Measurements from ENCODE around the gene BRF1.

Gene BRF1

GRCh38 chr14:105187935-105188524 is 112.8 kb downstream of the BRF1 start:
- no peak for DNase-seq

DNA sequence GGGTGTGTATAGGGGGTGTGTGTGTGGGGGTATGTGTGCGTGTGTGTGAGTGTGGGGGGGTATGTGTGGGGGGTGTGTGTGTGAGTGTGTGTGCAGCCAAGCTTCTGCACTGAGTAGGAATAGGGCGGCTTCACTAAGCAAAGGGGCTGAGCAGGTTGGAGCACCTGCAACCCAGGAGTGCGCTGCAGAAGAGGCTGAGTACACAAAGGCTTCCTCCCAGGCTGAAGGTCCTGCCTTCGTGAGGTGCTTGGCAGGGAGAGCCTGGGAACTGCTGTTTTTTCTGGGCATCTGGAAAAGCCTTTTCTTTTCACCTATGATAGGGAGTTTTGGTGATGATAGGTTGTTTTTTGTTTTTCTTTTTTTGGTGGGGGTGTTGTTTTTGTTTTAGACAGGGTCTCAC is 113.7 kb downstream of the BRF1 start:
- DNase-seq: no peak

DNA sequence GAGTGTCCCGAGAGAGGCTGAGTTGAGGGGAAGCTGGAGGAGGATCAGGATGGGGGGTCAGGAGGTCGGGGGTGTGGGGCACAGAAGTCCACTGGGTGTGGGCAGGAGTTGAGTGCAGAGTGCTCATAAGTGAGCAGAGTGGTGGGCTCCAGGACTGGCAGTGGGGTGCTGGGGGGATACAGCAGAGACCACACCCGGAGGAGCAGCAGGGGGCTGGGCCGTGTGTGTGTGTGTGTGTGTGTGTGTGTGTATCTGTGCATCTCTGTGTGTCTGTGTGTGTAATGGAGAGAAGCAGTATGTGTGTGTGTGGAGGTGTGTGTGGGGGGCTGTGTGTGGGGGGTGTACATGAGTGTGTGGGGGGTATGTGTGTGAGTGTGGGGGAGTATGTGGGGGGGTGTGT is 114.8 kb downstream of the BRF1 start:
- no peak for DNase-seq

DNA sequence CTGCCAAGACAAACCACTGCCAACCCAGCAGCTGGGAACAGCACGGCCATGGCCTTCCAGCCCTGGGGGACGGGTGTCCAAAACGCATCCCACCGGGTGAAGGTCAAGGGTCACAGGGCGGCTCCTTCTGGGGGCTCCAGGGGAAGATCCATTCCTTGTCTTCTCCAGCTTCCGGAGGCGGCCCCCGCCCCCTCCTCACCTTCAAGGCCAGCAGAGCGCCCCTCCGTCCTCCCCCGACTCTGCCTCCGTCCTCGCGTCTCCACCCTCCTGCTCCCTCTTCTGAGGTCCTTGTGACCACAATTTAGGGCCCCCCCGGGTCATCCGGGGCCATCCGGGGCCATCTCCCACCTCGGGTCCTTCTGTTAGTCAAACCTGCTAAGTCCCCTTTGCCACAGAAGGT is 115.8 kb downstream of the BRF1 start:
- no peak for DNase-seq

GRCh38 chr14:105184461-105184860 is 116.3 kb downstream of the BRF1 start:
- no peak for DNase-seq

GRCh38 chr14:105182296-105183020 is 118.3 kb downstream of the BRF1 start:
- no peak for DNase-seq

GRCh38 chr14:105181549-105182295 is 119.1 kb downstream of the BRF1 start:
- no peak for DNase-seq

DNA sequence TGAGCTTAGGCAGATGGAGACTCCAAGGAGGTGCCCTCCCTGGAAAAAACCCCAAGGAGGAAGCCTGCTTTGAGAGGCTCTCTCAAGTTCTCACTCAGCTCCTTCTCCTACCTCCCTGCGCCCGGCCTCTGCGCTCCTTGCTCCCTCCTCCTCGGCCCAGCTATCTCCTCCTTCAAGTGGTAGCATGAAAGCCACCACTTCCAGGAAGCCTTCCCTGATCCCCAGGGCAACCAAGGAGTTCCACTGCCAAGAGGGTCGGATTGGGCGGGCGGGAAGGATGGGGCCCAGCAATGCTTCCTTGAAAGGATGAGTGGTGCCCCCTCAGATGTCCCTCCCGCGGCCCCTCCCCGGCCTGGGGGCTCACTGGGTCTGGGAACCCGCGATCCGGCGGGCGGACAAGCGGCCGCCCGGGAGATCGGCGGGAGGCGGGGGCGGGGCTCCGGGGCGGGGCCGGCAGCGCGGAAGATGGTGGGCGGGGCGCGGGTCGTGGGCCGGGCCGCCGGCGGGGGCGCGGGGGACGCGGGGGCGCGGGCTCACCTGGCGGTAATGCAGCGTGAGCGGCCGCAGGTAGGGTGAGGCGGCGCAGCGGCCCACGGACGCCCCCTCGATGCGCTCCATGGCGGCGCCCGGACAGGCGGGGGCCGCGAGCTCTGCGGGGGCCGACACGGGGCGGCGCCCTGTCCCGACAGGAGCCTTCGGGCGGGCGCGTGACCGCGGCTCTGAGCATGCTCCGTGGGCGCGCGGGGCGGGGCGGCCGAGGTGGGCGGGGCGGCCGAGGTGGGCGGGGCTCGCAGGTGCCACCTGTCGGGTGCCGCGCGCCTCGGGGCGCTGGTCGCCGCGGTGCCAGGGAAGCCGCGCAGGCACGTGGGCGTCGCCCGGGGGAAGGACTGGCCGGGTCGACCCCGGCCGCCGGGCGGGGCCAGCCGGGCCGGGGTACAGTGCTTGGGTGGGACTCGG is 119.9 kb downstream of the BRF1 start, which contains the start of gene NUDT14:
NUDT14 (minus strand) TSS at position 721 of the 957 bp plus-strand sequence; CDS start at position 618, 103 bp downstream.
- peak in 1 of 2 experiments; percentile 30 for DNase-seq

GRCh38 chr14:105179191-105179590 is 121.6 kb downstream of the BRF1 start:
- no peak for DNase-seq

- DNase-seq: no peak
Measured at GRCh38 chr14:105178868-105179140, 122.0 kb downstream of the BRF1 start.

- no peak for DNase-seq
Measured at GRCh38 chr14:105178069-105178867, 122.5 kb downstream of the BRF1 start.

GRCh38 chr14:105177082-105177481 is 123.7 kb downstream of the BRF1 start:
- DNase-seq: no peak

DNA sequence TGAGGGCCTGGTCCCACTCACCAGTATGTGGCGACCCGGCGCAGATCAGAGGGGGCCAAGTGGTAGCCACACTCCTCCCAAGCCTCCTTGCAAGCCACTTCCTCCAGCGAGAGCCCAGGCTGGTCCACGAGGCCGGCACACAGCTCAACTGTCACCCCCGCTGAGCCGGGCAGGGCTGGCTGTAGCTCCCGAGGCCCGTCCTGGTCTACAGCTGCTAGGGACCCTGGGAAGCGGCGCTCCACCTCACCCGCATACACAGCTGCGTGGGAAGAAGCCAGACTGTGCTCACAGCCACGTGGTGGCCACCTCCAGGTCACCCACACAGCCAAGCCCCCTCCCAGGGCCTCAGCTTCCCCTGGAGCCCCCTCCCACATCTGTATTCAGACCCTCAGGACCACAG is 124.3 kb downstream of the BRF1 start:
- DNase-seq: no peak

GRCh38 chr14:105173901-105174894 is 126.6 kb downstream of the BRF1 start:
- no peak for DNase-seq

GRCh38 chr14:105173145-105173544 is 127.7 kb downstream of the BRF1 start:
- DNase-seq: no peak

GRCh38 chr14:105172476-105172875 is 128.3 kb downstream of the BRF1 start:
- DNase-seq: no peak

- no peak for DNase-seq
Measured at GRCh38 chr14:105171004-105171673, 129.7 kb downstream of the BRF1 start.

- no peak for DNase-seq
Measured at GRCh38 chr14:105169776-105170655, 130.8 kb downstream of the BRF1 start.

DNA sequence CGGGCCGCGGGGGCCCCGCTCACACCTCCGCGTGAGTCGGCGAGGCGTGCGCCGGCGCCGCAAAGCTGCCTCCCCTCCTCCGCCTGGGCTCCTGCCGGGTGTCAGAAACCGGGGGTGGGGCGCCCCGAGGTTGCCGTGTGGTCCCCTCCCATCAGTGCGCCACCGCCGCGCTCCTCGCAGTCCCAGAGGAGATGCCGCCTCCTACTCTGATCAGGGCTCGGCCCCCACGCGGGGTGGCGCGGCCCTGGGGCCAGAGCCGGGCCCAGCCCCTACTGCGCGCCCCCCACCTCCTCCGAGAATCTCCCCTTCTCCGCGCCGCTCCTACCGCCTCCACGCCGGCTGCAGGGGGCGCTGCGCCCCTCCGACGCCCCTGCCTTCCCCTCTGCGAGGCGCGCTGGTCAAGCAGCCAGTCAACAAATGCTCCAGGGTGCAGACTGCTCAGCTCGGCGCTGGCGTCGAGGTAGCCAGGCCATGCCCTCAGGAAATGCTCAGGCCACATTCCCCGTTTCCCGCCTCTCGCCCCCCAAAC is 131.8 kb downstream of the BRF1 start:
- peak in 1 of 2 experiments; percentile 30 for DNase-seq

Measured in SW 1271 (cell line).